Osteocyte (in vitro differentiated cells): ENCODE measurements around the gene COL4A2. TPM values are rescaled to one million over a fixed set of nuclear protein-coding genes. Genes with fewer than 3 reads are reported as not detected.

ENCODE experiments used
- DNase-seq: peaks from one replicate; pipeline ENCODE4 v3.0.0; 2021; ENCODE audit warnings: mixed read lengths; ENCODE audit not compliant: unreplicated experiment; ENCODE audit errors: extremely low spot score
- H3K27ac Mint-ChIP-seq: one replicate; pipeline ENCODE4 v1.8.0; 2021; ENCODE audit warnings: mild to moderate bottlenecking, mixed read lengths; ENCODE audit not compliant: unreplicated experiment
- H3K27me3 Mint-ChIP-seq: one replicate; pipeline ENCODE4 v1.8.0; 2021; ENCODE audit warnings: mixed read lengths; ENCODE audit not compliant: unreplicated experiment
- H3K36me3 Mint-ChIP-seq: one replicate; pipeline ENCODE4 v1.8.0; 2021; ENCODE audit warnings: mixed read lengths; ENCODE audit not compliant: unreplicated experiment
- H3K4me1 Mint-ChIP-seq: one replicate; pipeline ENCODE4 v1.8.0; 2021; ENCODE audit warnings: mixed read lengths; ENCODE audit not compliant: unreplicated experiment
- H3K4me3 Mint-ChIP-seq: one replicate; pipeline ENCODE4 v1.8.0; 2021; ENCODE audit warnings: mild to moderate bottlenecking, moderate library complexity, mixed read lengths; ENCODE audit not compliant: unreplicated experiment
- H3K9me3 Mint-ChIP-seq: one replicate; pipeline ENCODE4 v1.8.0; 2021; ENCODE audit warnings: mixed read lengths; ENCODE audit not compliant: unreplicated experiment
- total RNA-seq: library from RNA; stranded (reverse); gene quantifications from 2 replicates; pipeline ENCODE4 v1.2.1, GENCODE V29; 2021
- TF ChIP-seq, protein P1 (sequence below): fragments of 200-600 bp; sonication (generic); IDR thresholded peaks from 2 replicates; pipeline ENCODE4 v1.5.0; 2021; ENCODE audit warnings: antibody characterized with exemption, mild to moderate bottlenecking, moderate library complexity

Gene COL4A2
- total RNA-seq, 1 donor from 2014 or later, result 2,001 TPM

DNA sequence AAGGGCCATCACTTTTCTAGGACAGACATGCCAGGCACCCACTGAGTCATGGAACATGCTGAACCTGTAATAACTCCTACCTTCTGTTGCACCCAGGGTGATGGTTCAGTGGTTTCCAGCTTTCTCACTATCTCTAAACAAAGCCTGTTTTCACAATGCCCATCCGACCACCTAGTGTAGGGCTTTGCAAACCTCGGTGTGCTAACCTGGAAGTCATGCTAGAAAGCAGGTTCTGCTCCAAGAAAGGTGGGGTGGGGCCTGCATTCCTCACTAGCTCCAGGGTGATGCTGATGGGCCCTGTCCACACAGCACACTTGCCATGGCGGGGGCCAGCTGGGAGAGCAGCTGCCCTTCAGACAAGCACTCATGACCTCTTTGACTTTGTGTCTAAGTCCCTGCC, 43.4 kb downstream of the COL4A2 start:
- Mint-ChIP-seq H3K36me3 (peaks cover 15% of the 10 kb centered on the region), H3K9me3 (no peaks in the 10 kb centered on the region), H3K27me3 (no peaks in the 10 kb centered on the region), H3K27ac (peak overlapping the region; percentile 82), H3K4me1 (peaks cover 88% of the 10 kb centered on the region), H3K4me3 (no peak overlapping the region)
- no peak for DNase-seq
- TF ChIP-seq, protein P1, sequence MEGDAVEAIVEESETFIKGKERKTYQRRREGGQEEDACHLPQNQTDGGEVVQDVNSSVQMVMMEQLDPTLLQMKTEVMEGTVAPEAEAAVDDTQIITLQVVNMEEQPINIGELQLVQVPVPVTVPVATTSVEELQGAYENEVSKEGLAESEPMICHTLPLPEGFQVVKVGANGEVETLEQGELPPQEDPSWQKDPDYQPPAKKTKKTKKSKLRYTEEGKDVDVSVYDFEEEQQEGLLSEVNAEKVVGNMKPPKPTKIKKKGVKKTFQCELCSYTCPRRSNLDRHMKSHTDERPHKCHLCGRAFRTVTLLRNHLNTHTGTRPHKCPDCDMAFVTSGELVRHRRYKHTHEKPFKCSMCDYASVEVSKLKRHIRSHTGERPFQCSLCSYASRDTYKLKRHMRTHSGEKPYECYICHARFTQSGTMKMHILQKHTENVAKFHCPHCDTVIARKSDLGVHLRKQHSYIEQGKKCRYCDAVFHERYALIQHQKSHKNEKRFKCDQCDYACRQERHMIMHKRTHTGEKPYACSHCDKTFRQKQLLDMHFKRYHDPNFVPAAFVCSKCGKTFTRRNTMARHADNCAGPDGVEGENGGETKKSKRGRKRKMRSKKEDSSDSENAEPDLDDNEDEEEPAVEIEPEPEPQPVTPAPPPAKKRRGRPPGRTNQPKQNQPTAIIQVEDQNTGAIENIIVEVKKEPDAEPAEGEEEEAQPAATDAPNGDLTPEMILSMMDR, result no peak

DNA sequence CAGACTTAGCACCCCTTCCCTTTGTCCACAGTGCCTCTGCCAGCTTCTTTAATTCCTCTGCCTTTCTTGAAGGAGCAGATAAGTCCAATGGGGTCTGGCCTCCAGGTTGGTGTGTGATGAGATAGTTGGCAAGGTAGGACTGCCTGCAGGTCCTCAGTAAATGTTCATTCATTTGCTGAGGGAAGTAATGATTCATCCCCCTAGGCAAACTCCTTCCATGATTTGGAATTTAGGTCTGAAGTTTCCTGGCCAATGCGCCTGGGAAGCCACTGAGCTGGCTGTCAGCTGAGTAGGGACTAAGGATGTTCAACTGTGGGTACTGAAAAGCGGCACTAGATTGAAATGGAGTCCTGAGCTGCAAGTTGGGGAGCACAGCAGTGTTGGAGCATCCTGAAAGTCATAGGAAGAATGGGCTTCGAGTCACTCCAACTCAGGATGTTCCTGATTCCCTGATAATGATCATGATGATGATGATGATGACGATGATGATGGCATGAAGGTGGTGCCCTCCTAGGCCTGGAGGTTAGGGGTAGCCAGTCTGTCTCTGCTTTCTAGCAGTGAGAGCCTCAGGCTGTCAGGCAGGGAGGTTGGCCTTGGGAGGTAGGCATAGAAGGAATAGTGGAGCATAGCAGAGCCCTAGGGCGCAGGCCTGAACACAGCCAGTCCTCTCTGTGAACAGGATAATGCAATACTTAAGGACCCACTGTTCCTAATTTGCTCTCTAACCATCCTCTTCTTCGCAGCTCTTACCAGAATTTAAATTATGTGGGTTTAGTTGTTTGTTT, 44.7 kb downstream of the COL4A2 start:
- DNase-seq, result no peak
- peaks cover 84% of the 10 kb centered on the region for H3K4me1 Mint-ChIP-seq
- TF ChIP-seq, protein P1, result no peak
- no peaks in the 10 kb centered on the region for H3K9me3 Mint-ChIP-seq
- peaks cover 18% of the 10 kb centered on the region for H3K36me3 Mint-ChIP-seq
- H3K27ac Mint-ChIP-seq, result peak overlapping the region; percentile 82
- no peaks in the 10 kb centered on the region for H3K27me3 Mint-ChIP-seq
- H3K4me3 Mint-ChIP-seq, result no peak overlapping the region

DNA sequence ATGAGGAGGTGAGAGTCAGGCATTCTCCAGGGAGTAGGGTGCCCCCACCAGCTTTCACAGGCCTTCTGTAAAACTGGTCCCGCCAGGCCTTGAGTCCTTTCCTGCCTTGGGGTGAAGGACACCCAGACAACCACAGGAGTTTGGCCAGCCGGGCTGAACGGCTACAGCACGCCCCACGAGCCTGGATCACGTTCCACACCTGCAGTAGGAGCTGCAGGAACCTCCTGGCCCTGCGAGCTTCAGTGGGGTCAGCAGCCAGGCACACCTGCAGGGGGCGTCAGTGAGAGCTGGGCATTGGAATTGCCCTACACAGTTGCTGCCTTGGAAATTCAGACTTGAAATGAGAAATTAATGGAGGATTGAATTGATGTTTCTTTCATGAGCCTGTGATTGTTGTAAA, 45.7 kb downstream of the COL4A2 start:
- no peaks in the 10 kb centered on the region for H3K9me3 Mint-ChIP-seq

DNA sequence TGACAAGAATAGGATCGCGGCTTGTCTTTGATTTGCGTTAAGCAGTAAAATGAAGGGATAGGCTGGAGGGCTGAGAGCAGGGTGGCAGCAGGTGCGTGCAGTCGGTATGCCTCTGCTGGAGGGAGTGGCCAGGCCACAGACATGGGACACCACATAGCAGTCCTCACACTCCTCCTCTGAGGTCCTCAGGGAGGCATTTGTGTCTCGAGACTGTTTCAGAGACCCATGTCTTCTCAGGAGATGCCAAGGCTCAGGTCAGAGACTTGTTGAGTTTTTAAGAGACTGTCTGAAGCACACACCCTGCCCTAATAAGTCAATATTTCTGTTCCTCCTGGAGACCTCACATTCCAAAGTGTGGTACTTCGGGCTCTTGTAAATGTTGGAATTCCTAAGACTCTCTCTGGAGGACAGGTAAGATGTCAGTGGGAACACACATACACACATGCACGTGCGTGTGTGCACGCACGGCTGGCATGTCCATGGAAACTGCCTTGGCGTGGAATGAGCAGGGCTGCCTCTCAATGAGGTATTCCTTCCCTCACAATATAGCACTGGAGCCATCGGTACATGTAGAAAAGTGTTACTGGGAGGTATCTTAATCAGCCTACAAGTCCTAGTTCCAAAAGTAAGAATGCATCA, 46.4 kb downstream of the COL4A2 start:
- peaks cover 26% of the 10 kb centered on the region for H3K36me3 Mint-ChIP-seq
- peak overlapping the region; percentile 82 for H3K27ac Mint-ChIP-seq
- TF ChIP-seq, protein P1, result no peak

More for the DNA sequence above, 45.7 kb downstream of the COL4A2 start:
- DNase-seq, result no peak
- peaks cover 23% of the 10 kb centered on the region for H3K36me3 Mint-ChIP-seq
- TF ChIP-seq, protein P1, result peak; percentile 27
- peak overlapping the region; percentile 82 for H3K27ac Mint-ChIP-seq
- H3K27me3 Mint-ChIP-seq, result no peaks in the 10 kb centered on the region
- H3K4me1 Mint-ChIP-seq, result peaks cover 83% of the 10 kb centered on the region
- H3K4me3 Mint-ChIP-seq, result no peak overlapping the region

GRCh38 chr13:110354123-110354627, 47.1 kb downstream of the COL4A2 start:
- Mint-ChIP-seq H3K4me3 (no peak overlapping the region), H3K27ac (peak overlapping the region; percentile 82), H3K9me3 (no peaks in the 10 kb centered on the region), H3K27me3 (no peaks in the 10 kb centered on the region), H3K36me3 (peaks cover 33% of the 10 kb centered on the region), H3K4me1 (peaks cover 74% of the 10 kb centered on the region)
- TF ChIP-seq, protein P1, result no peak
- DNase-seq, result no peak

More for the DNA sequence above, 46.4 kb downstream of the COL4A2 start:
- Mint-ChIP-seq H3K4me3 (no peak overlapping the region), H3K9me3 (no peaks in the 10 kb centered on the region), H3K27me3 (no peaks in the 10 kb centered on the region), H3K4me1 (peaks cover 77% of the 10 kb centered on the region)
- DNase-seq, result no peak
